Skin of body (tissue), 2 donors: ENCODE data around the gene THOC3. TPM values are rescaled to one million over a fixed set of nuclear protein-coding genes. Genes with fewer than 3 reads are reported as not detected.
"Not testable (repeated sequence)": the region's sequence is repeated elsewhere in the genome, so short reads cannot be mapped to it uniquely, and the experiment has no call there.

ENCODE experiments used
- DNase-seq: peaks from one replicate; lab custom pipeline; 2025; lab: John Stamatoyannopoulos, UW
- total RNA-seq: library from RNA; depleted of rRNA; stranded (reverse); fragments of >200 nt; gene quantifications from one replicate; pipeline ENCODE4 v1.2.3, GENCODE V29; 2014

Gene THOC3
- total RNA-seq, 1 donor from 2014 or later: 32.7 TPM

DNA sequence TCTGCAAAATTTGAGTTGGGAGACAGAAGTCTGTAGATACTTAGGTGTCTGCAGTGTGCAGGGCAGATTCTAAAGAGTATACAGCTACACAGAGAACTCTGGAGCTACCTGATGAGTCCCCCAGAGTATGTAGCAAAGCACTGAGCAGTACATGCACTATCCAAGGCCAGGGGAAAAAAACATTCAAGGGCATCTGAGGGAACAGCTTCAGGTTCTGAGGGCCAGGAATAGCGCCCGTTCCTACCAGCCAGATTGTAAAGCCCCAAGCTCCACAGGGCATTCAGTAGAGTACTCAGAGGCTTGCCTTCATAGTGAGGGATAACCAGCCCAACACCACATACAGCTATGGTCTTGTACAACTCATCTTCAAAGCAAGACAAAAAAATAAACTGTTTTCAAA, 27.5 kb downstream of the THOC3 start:
- not testable (repeated sequence) for DNase-seq

DNA sequence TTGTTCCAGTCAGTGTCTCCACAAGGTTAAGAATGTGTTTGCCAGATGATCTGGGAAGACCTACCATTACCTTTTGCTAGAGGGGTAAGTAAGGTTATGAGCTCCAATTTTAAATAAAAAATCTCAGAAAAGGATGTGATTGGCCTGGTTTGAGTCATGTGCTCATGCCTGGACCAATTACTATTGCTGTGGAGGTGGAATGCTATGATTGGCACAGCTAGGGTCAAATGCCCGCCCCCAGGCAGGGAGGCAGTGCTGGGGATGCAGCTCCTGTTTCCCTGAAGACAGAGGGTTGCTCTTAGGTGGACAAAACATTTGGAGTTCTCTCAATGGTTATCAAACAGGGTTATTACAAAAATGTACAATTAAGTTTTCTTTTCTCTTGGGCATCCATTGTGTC, 29.6 kb downstream of the THOC3 start:
- not testable (repeated sequence) for DNase-seq

DNA sequence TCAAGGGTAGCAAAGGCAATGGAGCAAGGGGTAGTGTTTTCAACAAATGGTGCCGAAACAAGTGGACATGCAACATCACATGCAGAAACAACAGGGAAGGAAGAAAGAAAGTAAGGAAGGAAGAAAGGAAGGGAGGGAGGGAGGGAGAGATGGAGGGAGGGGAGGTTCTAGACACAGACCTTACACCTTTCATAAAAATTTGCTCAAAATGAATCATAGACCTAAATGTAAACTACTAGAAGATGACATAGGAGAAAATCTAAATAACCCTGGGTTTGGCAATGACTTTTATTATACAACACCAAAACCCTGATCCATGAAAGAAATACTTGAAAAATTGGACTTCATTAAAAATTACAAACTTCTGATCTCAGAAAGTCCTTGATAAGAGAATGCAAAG, 39.4 kb downstream of the THOC3 start:
- not testable (repeated sequence) for DNase-seq

DNA sequence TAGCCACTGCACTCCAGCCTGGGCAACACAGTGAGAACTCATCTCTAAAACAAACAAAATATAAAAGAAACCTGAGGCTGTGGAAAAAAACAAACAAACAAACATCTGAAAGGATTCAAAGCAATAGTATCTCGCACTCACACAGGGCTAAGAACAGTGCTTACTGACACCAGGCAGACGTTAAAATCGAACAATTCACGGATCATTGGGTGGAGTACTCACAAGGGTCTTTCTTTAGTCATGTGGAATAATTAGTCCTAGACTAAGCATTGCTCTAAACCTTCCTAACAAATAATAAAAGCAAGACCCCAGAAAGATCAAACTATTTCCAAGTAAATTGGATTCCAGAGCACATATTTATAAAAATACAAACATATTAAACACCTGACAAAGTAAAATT, 43.0 kb downstream of the THOC3 start:
- not testable (repeated sequence) for DNase-seq

DNA sequence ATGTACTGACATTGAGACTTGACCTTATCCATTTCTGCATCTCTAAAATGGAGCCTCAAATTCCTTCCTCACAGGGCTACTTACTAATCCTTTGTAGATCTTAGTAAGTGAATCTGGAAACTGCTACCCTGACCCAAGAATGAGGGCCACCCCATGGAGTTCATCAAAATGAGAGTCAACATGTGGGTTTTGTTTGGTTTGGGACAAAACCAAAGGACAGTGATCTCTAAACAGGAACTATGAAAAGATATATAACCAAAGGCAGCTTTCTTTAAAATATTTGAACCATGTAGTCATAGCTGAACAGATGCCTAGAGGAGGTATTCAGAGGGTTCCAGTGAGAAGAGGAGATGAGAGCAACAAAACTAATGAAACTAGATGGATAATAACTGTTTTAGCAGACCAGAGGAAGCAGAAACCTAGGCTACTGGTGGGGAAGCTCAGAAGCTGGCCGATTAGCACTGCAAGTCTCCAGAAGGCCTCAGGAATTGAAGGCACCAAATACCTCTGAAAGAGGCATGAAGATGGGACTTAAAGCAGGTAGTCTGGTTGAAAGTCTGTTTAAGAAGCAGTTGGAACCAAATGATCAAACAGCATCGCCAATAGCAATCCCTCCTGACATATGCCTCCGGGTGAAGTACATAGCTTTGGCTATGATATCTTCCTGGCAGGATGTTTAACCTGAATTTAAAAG, 45.8 kb downstream of the THOC3 start:
- DNase-seq: no peak

DNA sequence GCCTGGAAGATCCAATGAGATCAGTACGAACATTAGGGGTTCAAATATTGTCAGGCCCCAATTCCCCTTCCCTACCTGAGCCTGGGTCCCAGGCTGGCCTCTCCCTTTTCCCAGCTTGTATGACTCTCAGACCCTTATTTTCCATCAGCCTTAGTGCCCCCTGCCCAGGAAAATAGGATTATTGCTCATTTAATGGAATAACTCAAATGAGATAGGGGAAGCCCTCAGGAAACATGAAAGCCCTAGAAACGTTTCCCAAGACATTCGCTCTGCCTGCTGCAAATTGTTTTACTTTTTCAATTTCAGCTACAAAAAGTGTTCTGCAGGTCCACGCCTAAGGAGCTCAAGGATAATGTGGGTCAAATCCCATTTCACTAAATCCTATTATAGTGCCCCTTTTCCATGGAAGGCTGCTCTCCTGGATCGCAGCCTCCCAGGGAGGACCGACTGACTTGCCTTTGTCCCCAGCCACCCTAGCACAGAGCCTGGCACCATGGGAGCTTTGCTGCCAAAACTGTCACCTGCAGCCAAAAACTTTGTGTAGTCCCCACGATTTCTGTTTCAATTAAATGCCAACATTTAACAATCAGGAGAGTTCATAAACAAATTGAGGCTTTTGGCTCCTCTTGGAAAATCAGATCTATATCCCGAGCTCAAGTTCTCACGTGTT, 46.9 kb downstream of the THOC3 start:
- DNase-seq: no peak

DNA sequence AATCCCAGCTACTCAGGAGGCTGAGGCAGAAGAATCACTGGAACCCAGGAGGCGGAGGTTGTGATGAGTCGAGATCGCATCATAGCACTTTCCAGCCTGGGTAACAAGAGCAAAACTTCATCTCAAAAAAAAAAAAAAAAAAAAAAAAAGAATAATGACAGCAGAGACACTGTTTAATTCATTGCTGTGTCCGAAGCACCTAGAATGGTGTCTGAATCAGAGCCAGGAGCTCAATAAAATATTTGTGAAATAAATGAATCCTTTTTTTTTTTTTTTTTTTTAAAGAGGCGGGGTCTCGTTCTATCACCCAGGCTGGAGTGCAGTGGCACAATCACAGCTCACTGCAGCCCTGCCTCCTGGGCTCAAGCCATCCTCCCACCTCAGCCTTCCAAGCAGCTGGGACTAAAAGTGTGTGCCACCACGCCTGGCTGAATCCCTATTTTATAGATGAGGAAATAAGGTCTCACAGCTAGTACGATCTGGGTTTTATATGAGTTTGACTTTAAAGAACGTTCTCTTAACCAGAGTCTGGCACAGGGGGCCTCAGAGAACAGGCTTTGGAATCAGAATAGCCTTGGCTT, 47.8 kb downstream of the THOC3 start:
- DNase-seq: no peak

DNA sequence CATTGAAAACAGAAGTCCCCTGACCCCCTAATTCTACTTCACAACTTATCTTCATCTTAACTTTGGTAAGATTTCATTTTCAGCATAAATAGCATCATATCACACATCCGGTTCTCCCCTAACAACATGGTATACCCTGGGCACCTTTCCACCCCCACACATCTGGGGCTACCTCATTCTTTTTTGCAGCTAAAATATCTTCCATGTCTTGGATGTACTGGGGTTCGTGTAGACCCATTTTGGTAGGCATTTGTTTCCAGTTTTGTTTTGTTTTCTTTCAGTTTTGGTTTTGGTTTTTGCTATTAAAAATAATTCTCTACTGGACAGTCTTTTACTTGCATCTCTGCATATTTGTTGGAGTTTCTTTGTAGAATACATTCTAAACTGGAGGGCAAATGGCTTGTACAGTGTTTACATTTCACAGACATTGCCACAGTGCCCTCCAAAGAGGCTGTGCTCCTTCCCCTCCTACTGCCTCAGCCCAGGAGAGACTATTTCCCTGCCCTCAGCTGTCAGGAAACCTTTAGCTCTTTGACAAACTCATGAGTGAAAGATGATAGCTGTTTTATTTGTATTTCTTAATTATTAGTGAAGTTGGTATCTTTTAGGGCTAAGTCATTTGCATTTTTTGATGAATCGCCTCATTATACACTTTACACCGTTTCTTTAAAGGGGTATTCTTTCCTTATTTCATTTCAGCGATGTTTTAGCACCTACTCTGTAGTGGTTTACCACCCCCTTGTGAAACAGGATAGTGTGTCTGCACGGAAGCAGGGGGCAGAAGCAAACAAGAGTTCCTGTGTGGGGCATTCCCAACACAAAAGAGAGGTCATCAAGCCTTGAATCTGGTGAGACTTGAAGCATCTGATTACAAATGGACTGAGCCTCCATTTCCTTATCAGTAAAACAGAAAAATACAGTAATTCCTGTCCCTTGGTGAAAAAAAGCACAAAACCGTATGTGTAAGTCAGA, 52.8 kb downstream of the THOC3 start:
- not testable (repeated sequence) for DNase-seq

DNA sequence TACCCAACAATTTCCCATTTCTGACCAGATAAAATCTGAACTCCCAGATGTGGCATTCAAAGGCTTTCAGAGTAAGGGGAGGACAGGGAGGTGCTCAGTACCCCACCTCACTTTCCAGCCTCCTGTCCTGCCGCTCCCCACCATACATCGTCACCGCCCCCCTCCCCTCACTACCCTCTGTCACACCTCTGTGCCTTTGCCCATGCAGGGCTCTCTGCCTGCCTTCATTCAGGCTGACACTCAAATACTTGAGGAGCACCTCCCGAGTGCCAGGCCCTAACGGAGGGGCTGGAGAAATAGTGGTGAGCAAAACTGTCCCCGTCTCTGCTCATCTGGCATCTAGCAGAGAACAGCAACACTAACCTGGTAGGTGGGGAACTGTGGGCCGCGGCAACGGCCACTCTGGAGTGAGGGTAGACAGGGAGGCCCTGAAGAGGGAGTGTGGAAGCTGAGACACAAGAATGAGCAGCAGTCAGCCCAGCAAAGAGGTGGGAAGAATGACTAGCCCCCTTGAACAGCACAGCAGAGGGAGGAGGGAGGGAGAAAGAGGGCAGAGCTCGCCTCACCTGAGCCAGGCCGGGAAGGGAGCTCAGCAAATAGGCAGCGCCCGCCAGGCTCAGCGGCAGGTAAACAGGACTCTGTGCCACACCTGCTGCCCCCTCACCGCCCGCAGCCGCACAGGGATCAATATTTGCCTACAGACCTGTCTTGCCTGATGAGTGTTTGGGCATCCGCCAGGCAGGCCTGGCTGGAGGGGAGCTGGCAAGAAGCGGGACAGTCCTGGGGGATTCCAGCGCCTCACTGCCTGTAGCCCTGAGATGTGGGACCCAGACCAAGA, 54.1 kb downstream of the THOC3 start:
- DNase-seq: not testable (repeated sequence)

DNA sequence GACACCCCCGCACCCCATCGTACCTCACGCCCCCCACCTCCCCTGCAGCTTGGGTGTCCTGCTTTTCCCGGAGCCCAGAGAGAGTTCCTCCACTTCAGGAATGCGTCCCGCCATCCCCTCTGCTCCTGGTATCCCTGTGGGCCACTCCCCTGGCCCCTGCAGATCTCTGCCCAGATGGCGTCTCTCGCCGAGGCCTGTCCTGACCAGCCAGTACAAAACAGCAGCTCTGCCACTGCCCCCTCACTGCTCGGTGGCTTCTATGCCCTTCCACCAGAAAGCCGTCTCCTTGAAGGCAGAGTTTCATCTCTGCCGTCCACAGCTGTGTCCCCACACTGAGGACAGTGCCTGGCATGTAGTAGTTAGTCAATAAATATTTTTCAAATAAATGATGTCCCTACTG, 58.0 kb downstream of the THOC3 start:
- not testable (repeated sequence) for DNase-seq

Other genes starting within 250 kb of the THOC3 start
- gene CPLX2, start 96.7 kb downstream of the THOC3 start, total RNA-seq: 0.10 TPM